Measurements from ENCODE around the gene C6. TPM values are rescaled to one million over a fixed set of nuclear protein-coding genes. Genes with fewer than 3 reads are reported as not detected.

Gene C6
- polyA plus RNA-seq, 3 donors = not detected

- no peak overlapping the region for H3K4me3 ChIP-seq (replicated peaks in 1 of 3; ENCODE audit: low read depth in 2 of 3, low read length in 3 of 3)
- H3K36me3 ChIP-seq (replicated peaks in 1 of 2; ENCODE audit: control insufficient read depth in 1 of 2, insufficient read depth in 2 of 2, low read length in 2 of 2) = no peaks in the 10 kb centered on the region
- no peaks in the 10 kb centered on the region for H4K20me1 ChIP-seq (ENCODE audit: insufficient read depth, low read length)
- no peak for TF ChIP-seq CTCF (IDR thresholded peaks at IDR 0.05)
- DNase-seq = no peak
- Mint-ChIP-seq H3K9me3 (peaks cover 0 to 11% (median 2%) of the 10 kb centered on the region in 7 donors), H3K36me3 (no peaks in the 10 kb centered on the region), H3K4me1 (no peaks in the 10 kb centered on the region), H3K27ac (no peak overlapping the region), H3K4me3 (no peak overlapping the region), H3K27me3 (ENCODE audit: low read depth in 3 of 3) (peaks cover 0 to 3% (median 2%) of the 10 kb centered on the region in 3 donors)
- H3K4me1 ChIP-seq (ENCODE audit: control insufficient read depth in 1 of 2, insufficient read depth in 2 of 2, low read length in 2 of 2) = no peaks in the 10 kb centered on the region
- peaks cover 0 to 2% of the 10 kb centered on the region in 2 donors for H3K9me3 ChIP-seq (replicated peaks in 1 of 2; ENCODE audit: control insufficient read depth in 1 of 2, insufficient read depth in 1 of 2, low read length in 2 of 2)
- H3K4me2 ChIP-seq (replicated peaks; ENCODE audit: extremely low read depth, low read length, poor library complexity, severe bottlenecking) = no peak overlapping the region
- no peaks in the 10 kb centered on the region for H3K79me2 ChIP-seq (ENCODE audit: insufficient read depth, low read length)
- intact Hi-C loops (cut with micrococcal nuclease) = no loop called here
- H3K27me3 ChIP-seq (ENCODE audit: control insufficient read depth in 2 of 2, insufficient read depth in 2 of 2, low read length in 2 of 2) = no peaks in the 10 kb centered on the region
- no peak overlapping the region for H2AFZ ChIP-seq (ENCODE audit: insufficient read depth, low read depth, low read length, poor library complexity, severe bottlenecking)
- no peak overlapping the region for H3K27ac ChIP-seq (ENCODE audit: low read depth in 1 of 2, low read length in 2 of 2)
- no CpG with 5 or more reads among the region's 2 CpGs for WGBS (ENCODE audit: insufficient coverage)
- H3K9ac ChIP-seq (ENCODE audit: insufficient read depth, low read length, poor library complexity, severe bottlenecking) = no peak overlapping the region
Observed at GRCh38 chr5:41115281-41115680, 98.1 kb downstream of the C6 start.

GRCh38 chr5:41112486-41113455, 100.6 kb downstream of the C6 start:
- H3K9ac ChIP-seq (ENCODE audit: insufficient read depth, low read length, poor library complexity, severe bottlenecking) = no peak overlapping the region
- no peaks in the 10 kb centered on the region for H3K79me2 ChIP-seq (ENCODE audit: insufficient read depth, low read length)
- no peak overlapping the region for H3K4me2 ChIP-seq (replicated peaks; ENCODE audit: extremely low read depth, low read length, poor library complexity, severe bottlenecking)
- Mint-ChIP-seq H3K27me3 (ENCODE audit: low read depth in 3 of 3) (peaks cover 0 to 2% (median under 1%) of the 10 kb centered on the region in 3 donors), H3K4me3 (no peak overlapping the region), H3K36me3 (no peaks in the 10 kb centered on the region), H3K9me3 (peaks cover 0 to 7% (median 3%) of the 10 kb centered on the region in 7 donors), H3K27ac (no peak overlapping the region), H3K4me1 (no peaks in the 10 kb centered on the region)
- intact Hi-C loops (cut with micrococcal nuclease) = no loop called here
- H3K36me3 ChIP-seq (replicated peaks in 1 of 2; ENCODE audit: control insufficient read depth in 1 of 2, insufficient read depth in 2 of 2, low read length in 2 of 2) = no peaks in the 10 kb centered on the region
- no peak overlapping the region for H2AFZ ChIP-seq (ENCODE audit: insufficient read depth, low read depth, low read length, poor library complexity, severe bottlenecking)
- WGBS (ENCODE audit: insufficient coverage) = no CpG with 5 or more reads among the region's 2 CpGs
- H4K20me1 ChIP-seq (ENCODE audit: insufficient read depth, low read length) = no peaks in the 10 kb centered on the region
- no peak overlapping the region for H3K4me3 ChIP-seq (replicated peaks in 1 of 3; ENCODE audit: low read depth in 2 of 3, low read length in 3 of 3)
- H3K27ac ChIP-seq (ENCODE audit: low read depth in 1 of 2, low read length in 2 of 2) = no peak overlapping the region
- no peaks in the 10 kb centered on the region for H3K27me3 ChIP-seq (ENCODE audit: control insufficient read depth in 2 of 2, insufficient read depth in 2 of 2, low read length in 2 of 2)
- no peaks in the 10 kb centered on the region for H3K4me1 ChIP-seq (ENCODE audit: control insufficient read depth in 1 of 2, insufficient read depth in 2 of 2, low read length in 2 of 2)
- no peaks in the 10 kb centered on the region for H3K9me3 ChIP-seq (replicated peaks in 1 of 2; ENCODE audit: control insufficient read depth in 1 of 2, insufficient read depth in 1 of 2, low read length in 2 of 2)
- DNase-seq = no peak
- no peak for TF ChIP-seq CTCF (IDR thresholded peaks at IDR 0.05)
